GM10847 (cell line): ENCODE results near the gene PRSS2.

Source experiments
- POLR2A ChIP-seq: IDR thresholded peaks from 2 replicates; pipeline ENCODE4 v1.6.1; 2011; ENCODE audit not compliant: insufficient read length; ENCODE audit errors: extremely low read depth

The PRSS2 gene

DNA sequence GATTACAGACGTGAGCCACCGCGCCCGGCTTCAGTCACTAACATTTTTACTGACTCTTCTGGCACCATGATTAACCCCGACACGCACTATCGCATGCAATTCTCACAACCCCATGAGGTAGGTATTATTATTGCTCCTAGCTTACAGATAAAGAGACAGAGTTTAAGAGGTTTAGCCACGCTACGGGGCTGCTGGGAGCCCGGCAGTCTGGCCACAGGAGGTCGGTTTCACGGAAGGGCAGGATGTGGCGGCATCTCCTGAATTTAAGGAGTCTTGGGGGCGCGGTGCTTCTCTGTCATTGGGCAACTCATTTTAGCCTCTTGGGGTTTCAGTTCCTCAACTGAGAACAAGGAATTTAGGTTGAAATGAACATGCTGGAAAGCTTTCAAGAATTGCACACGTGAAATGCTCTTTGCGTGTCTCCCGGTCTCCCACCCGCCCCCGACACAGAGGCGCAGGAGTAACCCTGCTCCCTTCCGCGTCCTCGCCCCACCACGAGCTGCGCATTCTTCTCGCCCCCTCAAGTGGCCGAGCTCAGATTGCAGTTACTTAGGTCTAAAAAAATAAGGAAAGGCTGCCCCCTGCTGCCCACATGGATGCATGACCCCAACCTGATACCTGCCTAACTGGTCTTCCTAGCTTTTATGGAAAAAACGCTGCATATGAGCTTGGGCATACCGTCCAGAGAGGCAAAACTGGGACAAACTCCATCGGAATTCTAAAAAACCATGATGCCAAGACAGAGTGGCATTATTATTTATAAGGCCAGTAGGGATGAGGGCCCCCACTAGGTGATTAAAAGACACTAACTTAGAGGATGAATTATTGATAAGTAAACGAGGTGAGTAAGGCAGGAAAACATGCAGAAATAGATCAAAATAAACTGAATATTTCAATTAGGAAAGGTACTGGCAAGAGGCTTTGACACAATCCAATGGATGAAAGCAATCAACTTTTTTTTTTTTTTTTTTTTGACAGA is 12.4 kb downstream of the PRSS2 start:
- TF ChIP-seq POLR2A, result no peak

DNA sequence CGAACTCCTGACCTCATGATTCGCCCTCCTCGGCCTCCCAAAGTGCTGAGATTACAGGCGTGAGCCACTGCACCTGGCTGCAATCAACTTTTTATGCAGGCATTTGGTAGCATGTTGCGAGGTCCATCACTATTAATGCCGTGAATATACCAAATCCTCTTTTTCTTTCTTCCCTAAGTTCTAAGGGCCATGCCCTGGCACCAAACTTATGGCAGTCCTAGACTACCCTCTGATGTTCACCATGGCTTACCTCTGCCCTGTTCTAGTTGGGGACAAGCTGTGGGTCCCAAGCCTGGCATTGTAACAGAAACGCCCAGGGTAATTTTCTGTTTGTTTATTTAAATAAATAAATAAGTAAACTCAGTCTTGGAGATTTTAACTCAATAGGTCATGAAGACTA is 13.3 kb downstream of the PRSS2 start:
- TF ChIP-seq POLR2A, result no peak

DNA sequence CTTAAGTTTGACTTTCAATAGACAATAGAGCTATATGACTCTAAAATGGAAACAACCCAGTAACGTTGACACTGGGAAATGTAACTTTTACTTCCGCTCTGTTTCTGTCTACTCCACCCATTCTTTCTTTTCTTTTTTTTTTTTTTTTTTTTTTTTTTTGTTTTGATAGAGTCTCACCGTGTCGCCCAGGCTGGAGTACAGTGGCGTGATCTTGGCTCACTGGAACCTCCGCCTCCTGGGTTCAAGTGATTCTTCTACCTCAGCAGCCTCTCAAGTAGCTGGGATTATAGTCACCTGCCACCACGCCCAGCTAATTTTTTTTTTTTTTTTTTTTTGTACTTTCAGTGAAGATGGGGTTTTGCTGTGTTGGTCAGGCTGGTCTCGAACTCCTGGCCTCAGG is 13.9 kb downstream of the PRSS2 start:
- TF ChIP-seq POLR2A, result no peak

DNA sequence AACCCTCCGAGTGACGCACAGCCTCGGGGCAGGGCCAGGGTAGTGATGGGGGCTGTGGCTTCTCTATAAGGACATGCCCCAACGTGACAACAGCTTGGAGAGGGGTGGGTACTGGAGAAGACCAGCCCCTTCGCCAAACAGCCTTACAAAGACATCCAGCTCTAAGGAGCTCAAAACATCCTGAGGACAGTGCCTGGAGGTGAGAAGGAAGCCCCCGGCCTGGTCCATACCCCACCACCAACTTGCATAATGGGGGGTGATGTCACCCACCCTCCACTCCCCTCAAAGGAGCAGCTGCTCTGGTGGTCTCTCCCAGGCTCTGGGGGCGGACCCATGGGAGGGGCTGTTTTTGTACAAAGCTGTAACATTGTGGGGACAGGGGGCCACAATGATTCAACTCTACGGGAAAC is 15.1 kb downstream of the PRSS2 start:
- TF ChIP-seq POLR2A, result no peak

DNA sequence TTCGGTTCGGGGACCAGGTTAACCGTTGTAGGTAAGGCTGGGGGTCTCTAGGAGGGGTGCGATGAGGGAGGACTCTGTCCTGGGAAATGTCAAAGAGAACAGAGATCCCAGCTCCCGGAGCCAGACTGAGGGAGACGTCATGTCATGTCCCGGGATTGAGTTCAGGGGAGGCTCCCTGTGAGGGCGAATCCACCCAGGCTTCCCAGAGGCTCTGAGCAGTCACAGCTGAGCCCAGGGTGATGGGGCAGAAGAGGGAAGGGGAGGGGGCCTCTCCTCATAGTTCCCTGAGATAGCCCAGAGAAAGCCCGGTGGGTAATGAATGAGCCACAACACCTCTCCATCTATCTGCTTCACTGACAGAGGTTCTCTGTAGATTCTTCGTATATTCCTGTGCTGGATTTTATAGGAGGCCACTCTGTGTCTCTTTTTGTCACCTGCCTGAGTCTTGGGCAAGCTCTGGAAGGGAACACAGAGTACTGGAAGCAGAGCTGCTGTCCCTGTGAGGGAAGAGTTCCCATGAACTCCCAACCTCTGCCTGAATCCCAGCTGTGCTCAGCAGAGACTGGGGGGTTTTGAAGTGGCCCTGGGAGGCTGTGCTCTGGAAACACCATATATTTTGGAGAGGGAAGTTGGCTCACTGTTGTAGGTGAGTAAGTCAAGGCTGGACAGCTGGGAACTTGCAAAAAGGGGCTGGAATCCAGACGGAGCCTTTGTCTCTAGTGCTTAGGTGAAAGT is 16.4 kb downstream of the PRSS2 start:
- TF ChIP-seq POLR2A, result no peak

DNA sequence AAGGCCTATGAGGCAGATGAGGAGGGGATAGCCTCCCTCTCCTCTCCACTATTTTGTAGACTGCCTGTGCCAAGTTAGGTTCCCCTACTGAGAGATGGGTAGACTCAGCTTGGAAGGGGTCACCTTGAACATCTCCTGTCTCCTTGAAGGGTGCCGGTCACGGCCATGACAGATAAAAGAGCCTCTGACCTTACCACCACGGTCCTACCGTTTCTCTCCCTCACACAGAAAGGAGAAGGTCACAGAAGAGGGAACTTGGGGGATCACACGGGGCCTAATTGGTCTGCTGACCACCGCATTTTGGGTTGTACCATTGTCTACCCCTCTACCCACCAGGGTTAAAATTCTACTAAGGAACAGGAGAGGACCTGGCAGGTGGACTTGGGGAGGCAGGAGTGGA is 17.0 kb downstream of the PRSS2 start:
- no peak for TF ChIP-seq POLR2A

DNA sequence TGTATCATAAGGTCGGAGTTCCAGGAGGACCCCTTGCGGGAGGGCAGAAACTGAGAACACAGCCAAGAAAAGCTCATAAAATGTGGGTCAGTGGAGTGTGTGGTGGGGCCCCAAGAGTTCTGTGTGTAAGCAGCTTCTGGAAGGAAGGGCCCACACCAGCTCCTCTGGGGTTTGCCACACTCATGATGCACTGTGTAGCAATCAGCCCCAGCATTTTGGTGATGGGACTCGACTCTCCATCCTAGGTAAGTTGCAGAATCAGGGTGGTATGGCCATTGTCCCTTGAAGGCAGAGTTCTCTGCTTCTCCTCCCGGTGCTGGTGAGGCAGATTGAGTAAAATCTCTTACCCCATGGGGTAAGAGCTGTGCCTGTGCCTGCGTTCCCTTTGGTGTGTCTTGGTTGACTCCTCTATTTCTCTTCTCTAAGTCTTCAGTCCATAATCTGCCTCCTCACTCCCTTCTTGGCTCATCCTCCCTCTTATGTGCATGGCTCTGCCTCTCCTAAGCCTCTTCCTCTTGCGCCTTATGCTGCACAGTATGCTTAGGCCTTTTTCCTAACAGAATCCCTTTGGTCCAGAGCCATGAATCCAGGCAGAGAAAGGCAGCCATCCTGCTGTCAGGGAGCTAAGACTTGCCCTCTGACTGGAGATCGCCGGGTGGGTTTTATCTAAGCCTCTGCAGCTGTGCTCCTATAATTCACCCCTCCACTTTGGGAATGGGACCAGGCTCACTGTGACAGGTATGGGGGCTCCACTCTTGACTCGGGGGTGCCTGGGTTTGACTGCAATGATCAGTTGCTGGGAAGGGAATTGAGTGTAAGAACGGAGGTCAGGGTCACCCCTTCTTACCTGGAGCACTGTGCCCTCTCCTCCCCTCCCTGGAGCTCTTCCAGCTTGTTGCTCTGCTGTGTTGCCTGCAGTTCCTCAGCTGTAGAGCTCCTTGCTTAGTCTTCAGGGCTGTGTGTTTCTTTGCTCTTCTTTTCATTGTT is 17.8 kb downstream of the PRSS2 start:
- TF ChIP-seq POLR2A, result no peak

DNA sequence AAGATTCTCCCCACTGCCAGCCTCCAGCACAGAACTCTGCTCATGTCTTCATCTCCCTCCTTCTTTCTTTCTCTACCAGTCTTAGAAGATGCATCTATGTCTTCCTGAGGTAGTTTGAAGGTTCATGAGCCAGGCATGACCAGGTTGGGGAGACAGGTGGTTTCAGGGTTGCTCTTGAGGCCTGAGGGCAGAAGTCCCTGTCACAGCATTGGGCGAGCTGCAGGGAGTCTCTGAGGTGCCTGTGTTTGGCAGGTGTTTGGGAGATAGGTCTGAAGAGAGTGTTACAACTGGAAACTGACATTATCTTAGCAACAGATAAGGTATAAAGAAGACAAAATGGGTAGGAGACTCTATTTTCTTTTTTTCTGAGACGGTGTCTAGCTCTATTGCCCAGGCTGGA is 18.7 kb downstream of the PRSS2 start:
- TF ChIP-seq POLR2A, result no peak

DNA sequence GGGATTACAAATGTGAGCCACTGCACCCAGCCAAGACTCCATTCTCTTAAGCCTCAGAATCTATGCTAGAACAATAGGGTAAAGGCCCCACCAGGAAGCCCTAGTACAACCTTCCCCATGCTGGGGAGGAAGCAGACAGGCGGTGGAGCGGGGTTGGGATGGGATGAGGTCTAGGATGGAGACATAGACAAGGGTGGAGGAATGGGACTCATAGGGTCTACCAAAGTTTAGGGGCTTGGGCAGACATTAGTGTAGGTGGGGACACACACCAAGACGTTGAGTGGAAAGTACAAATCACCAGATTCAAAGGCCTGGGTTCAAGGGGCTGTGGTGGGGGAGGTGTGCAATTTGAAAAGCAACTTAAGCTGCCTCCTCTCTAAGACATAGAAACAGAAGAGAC is 19.3 kb downstream of the PRSS2 start:
- no peak for TF ChIP-seq POLR2A

DNA sequence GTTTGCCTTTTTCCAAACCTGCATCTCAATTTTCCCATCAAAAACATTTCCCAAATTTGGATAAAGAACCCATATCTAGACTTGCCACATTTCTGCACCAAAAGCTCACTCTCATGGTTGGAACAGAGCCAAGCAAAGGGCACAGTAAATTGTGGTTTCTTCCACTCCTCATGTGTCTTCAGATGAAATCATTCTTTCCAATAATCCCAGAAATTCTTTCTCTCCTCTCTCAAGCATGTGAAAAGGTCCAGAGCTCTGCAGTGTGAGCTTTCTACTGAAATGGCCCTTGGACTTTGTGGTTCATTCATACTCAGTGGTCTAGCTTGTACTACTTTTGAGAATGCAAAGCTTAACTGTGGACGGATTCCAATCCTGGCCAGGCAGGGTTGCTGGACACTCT is 19.8 kb downstream of the PRSS2 start:
- TF ChIP-seq POLR2A, result no peak

DNA sequence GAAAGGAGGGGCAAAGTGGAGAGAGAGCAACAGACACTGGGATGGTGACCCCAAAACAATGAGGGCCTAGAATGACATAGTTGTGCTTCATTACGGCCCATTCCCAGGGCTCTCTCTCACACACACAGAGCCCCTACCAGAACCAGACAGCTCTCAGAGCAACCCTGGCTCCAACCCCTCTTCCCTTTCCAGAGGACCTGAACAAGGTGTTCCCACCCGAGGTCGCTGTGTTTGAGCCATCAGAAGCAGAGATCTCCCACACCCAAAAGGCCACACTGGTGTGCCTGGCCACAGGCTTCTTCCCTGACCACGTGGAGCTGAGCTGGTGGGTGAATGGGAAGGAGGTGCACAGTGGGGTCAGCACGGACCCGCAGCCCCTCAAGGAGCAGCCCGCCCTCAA is 20.7 kb downstream of the PRSS2 start:
- no peak for TF ChIP-seq POLR2A

DNA sequence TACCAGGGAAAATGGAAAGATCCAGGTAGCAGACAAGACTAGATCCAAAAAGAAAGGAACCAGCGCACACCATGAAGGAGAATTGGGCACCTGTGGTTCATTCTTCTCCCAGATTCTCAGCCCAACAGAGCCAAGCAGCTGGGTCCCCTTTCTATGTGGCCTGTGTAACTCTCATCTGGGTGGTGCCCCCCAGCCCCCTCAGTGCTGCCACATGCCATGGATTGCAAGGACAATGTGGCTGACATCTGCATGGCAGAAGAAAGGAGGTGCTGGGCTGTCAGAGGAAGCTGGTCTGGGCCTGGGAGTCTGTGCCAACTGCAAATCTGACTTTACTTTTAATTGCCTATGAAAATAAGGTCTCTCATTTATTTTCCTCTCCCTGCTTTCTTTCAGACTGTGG is 21.4 kb downstream of the PRSS2 start:
- TF ChIP-seq POLR2A, result no peak

DNA sequence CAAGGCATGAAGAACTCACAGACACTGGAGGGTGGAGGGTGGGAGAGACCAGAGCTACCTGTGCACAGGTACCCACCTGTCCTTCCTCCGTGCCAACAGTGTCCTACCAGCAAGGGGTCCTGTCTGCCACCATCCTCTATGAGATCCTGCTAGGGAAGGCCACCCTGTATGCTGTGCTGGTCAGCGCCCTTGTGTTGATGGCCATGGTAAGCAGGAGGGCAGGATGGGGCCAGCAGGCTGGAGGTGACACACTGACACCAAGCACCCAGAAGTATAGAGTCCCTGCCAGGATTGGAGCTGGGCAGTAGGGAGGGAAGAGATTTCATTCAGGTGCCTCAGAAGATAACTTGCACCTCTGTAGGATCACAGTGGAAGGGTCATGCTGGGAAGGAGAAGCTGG is 21.8 kb downstream of the PRSS2 start:
- TF ChIP-seq POLR2A, result no peak

DNA sequence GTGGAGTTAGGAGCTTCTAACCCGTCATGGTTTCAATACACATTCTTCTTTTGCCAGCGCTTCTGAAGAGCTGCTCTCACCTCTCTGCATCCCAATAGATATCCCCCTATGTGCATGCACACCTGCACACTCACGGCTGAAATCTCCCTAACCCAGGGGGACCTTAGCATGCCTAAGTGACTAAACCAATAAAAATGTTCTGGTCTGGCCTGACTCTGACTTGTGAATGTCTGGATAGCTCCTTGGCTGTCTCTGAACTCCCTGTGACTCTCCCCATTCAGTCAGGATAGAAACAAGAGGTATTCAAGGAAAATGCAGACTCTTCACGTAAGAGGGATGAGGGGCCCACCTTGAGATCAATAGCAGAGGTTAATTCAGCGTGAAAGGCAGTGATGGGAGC is 22.4 kb downstream of the PRSS2 start:
- TF ChIP-seq POLR2A, result no peak

DNA sequence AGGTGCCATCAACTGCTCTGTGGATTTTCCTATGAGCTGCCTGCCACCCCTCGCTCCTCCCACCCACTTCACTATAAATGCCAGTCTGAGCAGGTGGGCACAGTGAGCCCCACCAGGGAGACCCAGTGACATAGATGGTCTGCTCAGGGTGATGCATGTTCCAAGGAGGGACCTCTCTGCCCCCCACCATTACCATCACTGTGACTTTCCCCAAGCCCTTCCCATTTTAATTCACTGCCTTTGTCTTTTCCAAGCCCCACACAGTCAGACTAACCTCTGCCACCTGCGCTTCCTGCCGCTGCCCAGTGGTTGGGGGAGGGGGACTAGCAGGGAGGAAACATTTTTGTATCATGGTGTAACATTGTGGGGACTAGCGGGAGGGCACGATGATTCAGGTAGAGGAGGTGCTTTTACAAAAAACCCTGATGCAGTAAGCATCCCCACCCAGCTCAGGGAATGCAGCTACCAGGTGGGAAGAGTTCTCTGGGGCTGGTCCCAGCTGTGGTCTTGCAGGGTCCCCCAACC is 24.6 kb downstream of the PRSS2 start:
- TF ChIP-seq POLR2A, result no peak
